Midbrain (tissue), 1 donor: ENCODE data around the gene DPP8.
A peak's percentile ranks its signal among the peaks of the same experiment; 100 is the strongest.
"Not testable (repeated sequence)": the region's sequence is repeated elsewhere in the genome, so short reads cannot be mapped to it uniquely, and the experiment has no call there.

Experiments
- DNase-seq: peaks from one replicate; lab custom pipeline; 2025; lab: John Stamatoyannopoulos, UW

Gene DPP8

DNA sequence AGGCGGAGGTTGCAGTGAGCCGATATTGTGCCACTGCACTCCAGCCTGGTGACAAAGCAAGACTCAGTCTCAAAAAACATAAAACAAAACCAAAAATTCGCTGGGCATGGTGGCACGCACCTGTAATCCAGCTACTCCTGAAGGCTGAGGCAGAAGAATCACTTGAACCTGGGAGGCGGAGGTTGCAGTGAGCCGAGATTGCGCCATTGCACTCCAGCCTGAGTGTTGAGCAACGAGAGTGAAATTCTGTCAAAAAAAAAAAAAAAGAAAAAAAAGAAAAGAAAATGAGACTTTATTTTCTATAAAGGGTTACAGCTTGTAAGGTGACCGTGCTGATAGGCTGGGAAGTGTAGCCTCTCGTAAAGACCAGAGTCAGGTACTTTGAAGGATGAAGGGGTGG lies 6.7 kb upstream of the DPP8 start:
- DNase-seq = no peak

DNA sequence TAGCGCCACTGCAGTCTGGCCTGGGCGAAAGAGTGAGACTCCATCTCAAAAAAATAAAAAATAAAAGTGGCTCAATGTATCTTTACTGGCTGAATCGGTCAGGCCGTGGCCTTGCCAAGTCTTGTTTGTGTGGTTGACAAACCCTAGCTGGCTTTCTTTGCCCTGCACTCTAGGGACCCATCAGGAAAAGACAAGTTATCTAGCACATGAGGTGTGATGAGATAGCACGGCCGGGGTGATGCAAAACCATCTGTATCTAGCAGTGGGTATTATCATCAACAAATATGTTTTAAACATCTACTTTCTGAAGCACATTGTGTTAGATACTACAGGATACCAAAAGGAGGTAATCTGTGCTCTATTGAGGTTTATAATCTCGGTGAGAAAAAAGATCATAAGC lies 3.9 kb upstream of the DPP8 start:
- no peak for DNase-seq

DNA sequence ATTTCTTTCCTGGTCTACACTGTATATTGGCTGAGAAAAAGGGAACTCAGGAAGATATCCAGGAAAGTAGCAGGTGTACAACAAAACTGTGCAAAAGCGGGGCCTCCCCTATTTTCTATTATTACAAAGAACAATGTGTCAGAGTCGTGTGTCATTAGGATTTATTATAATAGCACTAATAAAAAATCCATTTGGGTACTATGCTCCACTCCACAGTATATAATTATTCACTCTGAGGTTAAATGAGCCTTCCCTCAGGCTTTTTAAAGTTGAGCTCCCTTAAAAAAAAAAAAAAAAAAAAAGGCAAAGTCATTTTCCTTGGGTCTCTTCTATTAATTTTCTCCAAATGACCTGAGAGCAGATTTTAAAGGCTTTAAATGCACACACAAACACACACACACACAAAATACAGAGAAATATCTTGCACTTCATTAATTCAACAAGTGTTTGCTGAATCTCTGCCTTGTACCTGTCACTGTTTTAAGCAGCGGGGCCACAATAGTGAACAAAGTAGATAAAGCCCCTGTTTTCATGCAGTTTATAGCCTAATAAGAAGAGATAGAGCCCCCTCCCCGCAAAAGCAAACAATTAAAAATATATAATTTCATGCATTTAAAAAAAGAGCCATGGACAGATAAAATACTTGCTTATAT lies 1.3 kb upstream of the DPP8 start:
- DNase-seq = no peak

DNA sequence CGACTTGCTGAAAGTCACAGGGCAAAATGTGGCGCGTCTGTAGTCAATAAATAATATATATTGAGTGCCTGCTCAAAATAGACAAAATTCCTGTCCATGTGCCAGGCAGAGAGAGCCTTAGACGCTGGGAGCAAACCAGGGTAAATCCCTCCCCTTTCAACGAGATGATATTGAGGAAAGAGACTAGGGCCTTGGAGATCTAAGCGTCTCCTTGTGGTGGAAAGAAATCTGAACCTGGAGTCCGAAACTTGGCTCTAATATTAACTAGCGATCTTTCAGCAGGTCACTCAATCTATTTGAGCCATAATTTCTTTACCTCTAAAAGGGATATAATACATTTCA lies 348 bp upstream of the DPP8 start:
- no peak for DNase-seq

- DNase-seq = peak; percentile 71
Measured at GRCh38 chr15:65512807-65513416, 4.6 kb downstream of the DPP8 start.

- no peak for DNase-seq
Measured at GRCh38 chr15:65512189-65512588, 5.3 kb downstream of the DPP8 start.

- DNase-seq = no peak
Measured at GRCh38 chr15:65509321-65509720, 8.2 kb downstream of the DPP8 start.

DNA sequence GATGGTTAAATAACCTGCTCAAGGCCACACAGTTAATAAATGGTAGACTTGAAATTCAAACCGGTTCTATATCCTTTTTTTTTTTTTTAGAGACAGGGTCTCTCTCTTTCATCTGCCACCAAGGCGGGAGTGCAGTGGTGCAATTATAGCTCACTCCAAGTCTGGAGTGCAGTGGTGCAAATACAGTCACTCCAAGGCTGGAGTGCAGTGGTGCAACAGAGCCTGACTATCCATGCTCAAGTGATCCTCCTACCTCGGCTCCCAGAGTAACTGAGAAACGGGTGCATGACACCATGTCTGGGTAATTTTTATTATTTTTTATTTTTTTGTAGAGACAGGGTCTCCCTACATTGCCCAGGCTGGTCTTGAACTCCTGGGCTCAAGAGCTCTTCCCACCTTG lies 23.4 kb downstream of the DPP8 start:
- DNase-seq = no peak

- no peak for DNase-seq
Measured at GRCh38 chr15:65484876-65485275, 32.6 kb downstream of the DPP8 start.

DNA sequence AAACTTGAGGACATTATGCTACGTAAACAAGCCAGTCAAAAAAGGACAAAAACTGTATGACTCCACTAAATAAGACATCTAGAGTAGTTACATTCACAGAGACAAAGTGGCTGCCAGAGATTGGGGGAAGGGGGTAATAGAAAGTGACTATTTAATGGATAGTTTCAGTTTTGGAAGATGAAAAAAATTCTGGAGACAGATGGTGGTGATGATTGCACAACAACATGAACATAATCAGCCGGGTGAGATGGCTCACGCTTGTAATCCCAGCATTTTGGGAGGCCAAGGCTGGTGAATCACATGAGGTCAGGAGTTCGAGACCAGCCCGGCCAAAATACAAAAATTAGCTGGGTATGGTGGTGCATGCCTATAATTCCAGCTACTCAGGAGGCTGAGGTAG lies 40.6 kb downstream of the DPP8 start:
- no peak for DNase-seq

DNA sequence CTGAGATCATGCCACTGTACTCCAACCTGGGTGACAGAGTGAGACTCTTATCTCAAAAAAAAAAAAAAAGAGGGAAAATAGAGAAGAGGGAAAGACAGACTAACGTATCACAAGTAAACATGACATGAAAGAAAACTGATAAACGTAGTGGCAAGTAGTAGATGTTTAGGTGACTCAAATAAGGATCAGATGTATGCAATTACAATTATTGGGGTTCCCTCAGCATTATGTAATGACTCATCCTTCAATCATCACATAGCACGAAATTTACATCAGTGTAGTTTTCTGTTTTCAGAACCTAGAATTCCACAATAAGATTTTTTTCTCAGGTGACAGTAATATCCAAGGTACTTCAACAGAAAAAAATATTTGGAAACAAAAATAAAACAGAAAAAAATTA lies 46.6 kb downstream of the DPP8 start:
- no peak for DNase-seq

GRCh38 chr15:65468229-65468909 lies 49.1 kb downstream of the DPP8 start:
- DNase-seq = no peak

DNA sequence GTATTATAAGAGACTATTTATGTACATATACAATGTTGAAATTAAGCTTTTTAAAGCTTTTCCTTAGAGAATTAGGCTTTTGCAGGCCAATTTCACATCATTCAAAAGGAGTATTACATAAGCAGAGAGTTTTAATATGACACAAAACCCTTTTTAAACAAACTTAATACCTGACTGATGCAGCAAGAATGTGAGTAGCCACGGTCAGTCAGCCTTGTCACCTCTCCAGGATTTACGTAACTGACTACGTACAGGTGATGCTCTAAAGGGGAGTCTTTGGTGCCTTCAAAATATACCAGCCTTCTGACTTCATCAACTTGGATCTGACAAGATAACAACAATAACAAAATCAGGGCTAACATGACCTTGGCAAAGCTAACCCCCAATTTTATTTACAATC lies 50.6 kb downstream of the DPP8 start:
- DNase-seq = no peak

- not testable (repeated sequence) for DNase-seq
Measured at GRCh38 chr15:65463096-65463495, 54.4 kb downstream of the DPP8 start.

- no peak for DNase-seq
Measured at GRCh38 chr15:65460741-65461347, 56.6 kb downstream of the DPP8 start.

GRCh38 chr15:65455256-65455655 lies 62.2 kb downstream of the DPP8 start:
- DNase-seq = not testable (repeated sequence)

- no peak for DNase-seq
Measured at GRCh38 chr15:65451989-65452388, 65.5 kb downstream of the DPP8 start.

DNA sequence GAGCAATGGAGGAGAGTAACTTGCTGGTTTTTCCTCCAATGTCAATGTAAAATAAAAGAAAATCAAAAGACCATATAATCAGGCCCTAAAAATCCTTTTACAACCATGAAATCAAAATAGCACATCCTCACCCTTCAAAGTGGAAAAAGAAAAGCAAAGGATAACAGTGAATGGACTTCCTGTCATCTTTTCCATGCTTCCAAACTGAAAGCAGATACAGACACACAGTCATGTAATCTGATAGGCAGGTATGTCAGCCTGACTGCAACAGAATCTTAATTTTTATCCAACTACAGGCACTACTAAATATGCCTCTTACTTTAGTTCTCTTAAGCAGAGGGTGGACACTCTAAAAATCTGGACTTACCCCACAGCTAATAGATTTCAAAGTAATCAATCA lies 66.9 kb downstream of the DPP8 start:
- no peak for DNase-seq

GRCh38 chr15:65447145-65447544 lies 70.3 kb downstream of the DPP8 start:
- no peak for DNase-seq

- DNase-seq = no peak
Measured at GRCh38 chr15:65434201-65434600, 83.3 kb downstream of the DPP8 start.

DNA sequence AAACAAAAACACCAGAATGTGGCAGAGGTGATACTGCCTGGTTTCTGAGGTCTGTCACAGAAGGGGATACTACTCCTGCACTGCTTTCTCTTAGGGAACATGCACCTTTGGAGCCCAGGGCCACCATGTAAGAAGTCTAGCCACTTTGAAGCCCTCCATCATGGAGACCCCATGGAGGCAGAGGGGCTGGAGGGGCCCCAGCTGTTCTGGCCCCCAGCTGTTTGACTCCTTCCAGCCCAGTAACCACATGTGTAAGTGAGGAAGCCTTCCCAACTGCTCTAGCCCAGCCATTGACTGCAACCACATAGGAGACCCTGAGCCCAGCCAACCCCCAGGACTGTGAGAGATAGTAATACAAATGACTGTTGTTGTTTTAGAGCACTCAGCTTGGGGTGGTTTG lies 85.8 kb downstream of the DPP8 start:
- DNase-seq = no peak

- DNase-seq = no peak
Measured at GRCh38 chr15:65426216-65426853, 91.2 kb downstream of the DPP8 start.

- no peak for DNase-seq
Measured at GRCh38 chr15:65424683-65425082, 92.8 kb downstream of the DPP8 start.
